HepG2 (cell line): Measurements from ENCODE around the gene ZNF318. TPM values are rescaled to one million over a fixed set of nuclear protein-coding genes. Genes with fewer than 3 reads are reported as not detected.

Experiments used
- JARID2 ChIP-seq: sonication (generic); formaldehyde crosslinking; IDR thresholded peaks from 2 replicates; pipeline ENCODE4 v1.8.1; 2023; ENCODE audit warnings: missing genetic modification reagents, inconsistent platforms; ENCODE audit not compliant: insufficient replicate concordance
- KLF13 ChIP-seq: sonication (generic); formaldehyde crosslinking; IDR thresholded peaks from 2 replicates; pipeline ENCODE4 v1.4.0; 2020; ENCODE audit warnings: mild to moderate bottlenecking, missing genetic modification reagents
- NFKBIZ ChIP-seq: IDR thresholded peaks from 2 replicates; pipeline ENCODE4 v1.6.1; 2018; ENCODE audit warnings: missing genetic modification reagents, missing compliant biosample characterization
- SMAD1 ChIP-seq: sonication (generic); formaldehyde crosslinking; IDR thresholded peaks from 2 replicates; pipeline ENCODE4 v1.4.0; 2020; ENCODE audit warnings: missing genetic modification reagents, low read depth, mild to moderate bottlenecking, borderline replicate concordance
- ZEB1 ChIP-seq: IDR thresholded peaks from 2 replicates; pipeline ENCODE4 v1.6.1; 2012; ENCODE audit warnings: mild to moderate bottlenecking, low read depth, inconsistent platforms; ENCODE audit not compliant: insufficient replicate concordance
- ZNF24 ChIP-seq: fragments of 450-650 bp; IDR thresholded peaks from 2 replicates; pipeline ENCODE4 v1.6.1; 2017; ENCODE audit warnings: antibody characterized with exemption, mild to moderate bottlenecking
- ZNF605 ChIP-seq: sonication (generic); formaldehyde crosslinking; IDR thresholded peaks from 2 replicates; pipeline ENCODE4 v1.8.0; 2022; ENCODE audit warnings: mild to moderate bottlenecking, missing genetic modification reagents
- ZNF672 ChIP-seq: sonication (generic); formaldehyde crosslinking; IDR thresholded peaks from 2 replicates; pipeline ENCODE4 v1.8.1; 2022; ENCODE audit warnings: missing genetic modification reagents
- ZNF781 ChIP-seq: sonication (generic); formaldehyde crosslinking; IDR thresholded peaks from 2 replicates; pipeline ENCODE4 v1.5.1; 2020; ENCODE audit warnings: borderline replicate concordance, mild to moderate bottlenecking, missing genetic modification reagents; ENCODE audit errors: not compliant biosample characterization
- ZSCAN12 ChIP-seq: sonication (generic); formaldehyde crosslinking; IDR thresholded peaks from 2 replicates; pipeline ENCODE4 v1.9.0; 2021; ENCODE audit warnings: mild to moderate bottlenecking, missing genetic modification reagents
- polyA plus RNA-seq, 8 experiments: library from polyadenylated mRNA; depleted of rRNA in 3 of 8; stranded (reverse) in 7 of 8; unstranded in 1 of 8; fragments of >200 nt; fragmentation: Illumina TruSeq in 4 of 8; extraction: Trizol in 4 of 8; gene quantifications; 2 replicates each; pipeline versions ENCODE4 v1.2.1 to v1.2.3, GENCODE V29; 2011 to 2016; ENCODE audit warnings: low read depth in 4 of 8, missing spikeins in 1 of 8, mixed read lengths in 1 of 8; ENCODE audit not compliant: insufficient read depth in 1 of 8
- total RNA-seq, 5 experiments: library from RNA; depleted of rRNA; stranded (reverse); fragments of >200 nt; fragmentation: Illumina TruSeq; extraction: Trizol; gene quantifications; 2 replicates each; pipeline ENCODE4 v1.2.3, GENCODE V29; 2016; ENCODE audit warnings: low read depth in 1 of 5
- TF ChIP-seq, protein P1 (sequence below): sonication (generic); formaldehyde crosslinking; IDR thresholded peaks from one replicate; pipeline ENCODE4 v1.5.1; 2020; ENCODE audit warnings: mild to moderate bottlenecking, missing genetic modification reagents; ENCODE audit errors: not compliant biosample characterization
- TF ChIP-seq, protein P2 (sequence below): sonication (generic); formaldehyde crosslinking; IDR thresholded peaks from 2 replicates; pipeline ENCODE4 v1.5.0; 2020; ENCODE audit warnings: missing genetic modification reagents
- TF ChIP-seq, protein P3 (sequence below): sonication (generic); formaldehyde crosslinking; IDR thresholded peaks from 2 replicates; pipeline ENCODE4 v1.8.1; 2022; ENCODE audit warnings: mild to moderate bottlenecking, missing genetic modification reagents
- TF ChIP-seq, protein P4 (sequence below): sonication (generic); formaldehyde crosslinking; IDR thresholded peaks from 2 replicates; pipeline ENCODE4 v1.4.0; 2020; ENCODE audit warnings: missing genetic modification reagents

Gene ZNF318
- total and polyA plus RNA-seq, 2 of the 13 experiments (the other 11 are each of a cell fraction or from before 2014, with no cell fraction given): 13.0 to 14.5 TPM

DNA sequence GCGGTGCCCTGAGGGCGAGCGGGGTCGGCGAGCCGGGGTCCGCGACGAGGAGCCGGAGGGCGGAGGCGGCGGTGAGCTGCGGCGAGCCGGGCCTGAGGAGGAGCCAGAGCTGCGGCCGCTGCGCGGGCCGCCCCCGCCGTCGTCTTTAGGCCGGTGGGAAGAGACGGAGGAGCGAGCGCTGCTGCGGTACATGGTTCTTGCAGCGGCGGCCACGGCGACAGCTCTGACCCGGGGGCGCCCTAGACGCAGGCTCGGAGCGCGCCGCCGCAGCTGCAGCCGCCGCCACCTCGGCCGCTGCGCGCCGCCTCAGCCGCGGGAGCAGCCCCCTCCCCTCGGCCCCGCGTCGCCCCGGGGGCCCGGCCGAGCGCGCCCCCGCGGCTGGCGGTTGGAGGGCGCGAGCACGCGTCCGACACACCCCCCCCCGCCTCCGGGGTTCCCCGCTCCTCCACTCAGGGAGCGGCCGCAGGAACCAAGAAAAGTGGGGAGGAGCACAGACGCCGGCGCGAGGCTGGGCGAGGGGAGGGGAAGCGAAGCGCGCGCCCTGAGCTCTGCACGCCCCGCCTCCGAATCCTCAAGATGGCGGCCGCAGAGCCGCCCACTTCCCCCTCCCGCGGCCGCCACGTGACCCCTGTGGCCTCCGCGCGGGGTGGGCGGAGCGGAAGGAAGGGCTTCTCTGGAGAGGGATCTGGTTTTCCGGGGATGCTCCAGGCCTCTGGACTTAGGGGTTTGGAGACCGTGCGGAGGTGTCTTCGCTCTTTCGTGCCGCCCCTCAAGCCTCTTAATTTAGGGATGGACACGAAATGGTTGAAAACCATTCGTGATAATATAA is at the start of gene ZNF318 (continued):
- TF ChIP-seq, protein P1, sequence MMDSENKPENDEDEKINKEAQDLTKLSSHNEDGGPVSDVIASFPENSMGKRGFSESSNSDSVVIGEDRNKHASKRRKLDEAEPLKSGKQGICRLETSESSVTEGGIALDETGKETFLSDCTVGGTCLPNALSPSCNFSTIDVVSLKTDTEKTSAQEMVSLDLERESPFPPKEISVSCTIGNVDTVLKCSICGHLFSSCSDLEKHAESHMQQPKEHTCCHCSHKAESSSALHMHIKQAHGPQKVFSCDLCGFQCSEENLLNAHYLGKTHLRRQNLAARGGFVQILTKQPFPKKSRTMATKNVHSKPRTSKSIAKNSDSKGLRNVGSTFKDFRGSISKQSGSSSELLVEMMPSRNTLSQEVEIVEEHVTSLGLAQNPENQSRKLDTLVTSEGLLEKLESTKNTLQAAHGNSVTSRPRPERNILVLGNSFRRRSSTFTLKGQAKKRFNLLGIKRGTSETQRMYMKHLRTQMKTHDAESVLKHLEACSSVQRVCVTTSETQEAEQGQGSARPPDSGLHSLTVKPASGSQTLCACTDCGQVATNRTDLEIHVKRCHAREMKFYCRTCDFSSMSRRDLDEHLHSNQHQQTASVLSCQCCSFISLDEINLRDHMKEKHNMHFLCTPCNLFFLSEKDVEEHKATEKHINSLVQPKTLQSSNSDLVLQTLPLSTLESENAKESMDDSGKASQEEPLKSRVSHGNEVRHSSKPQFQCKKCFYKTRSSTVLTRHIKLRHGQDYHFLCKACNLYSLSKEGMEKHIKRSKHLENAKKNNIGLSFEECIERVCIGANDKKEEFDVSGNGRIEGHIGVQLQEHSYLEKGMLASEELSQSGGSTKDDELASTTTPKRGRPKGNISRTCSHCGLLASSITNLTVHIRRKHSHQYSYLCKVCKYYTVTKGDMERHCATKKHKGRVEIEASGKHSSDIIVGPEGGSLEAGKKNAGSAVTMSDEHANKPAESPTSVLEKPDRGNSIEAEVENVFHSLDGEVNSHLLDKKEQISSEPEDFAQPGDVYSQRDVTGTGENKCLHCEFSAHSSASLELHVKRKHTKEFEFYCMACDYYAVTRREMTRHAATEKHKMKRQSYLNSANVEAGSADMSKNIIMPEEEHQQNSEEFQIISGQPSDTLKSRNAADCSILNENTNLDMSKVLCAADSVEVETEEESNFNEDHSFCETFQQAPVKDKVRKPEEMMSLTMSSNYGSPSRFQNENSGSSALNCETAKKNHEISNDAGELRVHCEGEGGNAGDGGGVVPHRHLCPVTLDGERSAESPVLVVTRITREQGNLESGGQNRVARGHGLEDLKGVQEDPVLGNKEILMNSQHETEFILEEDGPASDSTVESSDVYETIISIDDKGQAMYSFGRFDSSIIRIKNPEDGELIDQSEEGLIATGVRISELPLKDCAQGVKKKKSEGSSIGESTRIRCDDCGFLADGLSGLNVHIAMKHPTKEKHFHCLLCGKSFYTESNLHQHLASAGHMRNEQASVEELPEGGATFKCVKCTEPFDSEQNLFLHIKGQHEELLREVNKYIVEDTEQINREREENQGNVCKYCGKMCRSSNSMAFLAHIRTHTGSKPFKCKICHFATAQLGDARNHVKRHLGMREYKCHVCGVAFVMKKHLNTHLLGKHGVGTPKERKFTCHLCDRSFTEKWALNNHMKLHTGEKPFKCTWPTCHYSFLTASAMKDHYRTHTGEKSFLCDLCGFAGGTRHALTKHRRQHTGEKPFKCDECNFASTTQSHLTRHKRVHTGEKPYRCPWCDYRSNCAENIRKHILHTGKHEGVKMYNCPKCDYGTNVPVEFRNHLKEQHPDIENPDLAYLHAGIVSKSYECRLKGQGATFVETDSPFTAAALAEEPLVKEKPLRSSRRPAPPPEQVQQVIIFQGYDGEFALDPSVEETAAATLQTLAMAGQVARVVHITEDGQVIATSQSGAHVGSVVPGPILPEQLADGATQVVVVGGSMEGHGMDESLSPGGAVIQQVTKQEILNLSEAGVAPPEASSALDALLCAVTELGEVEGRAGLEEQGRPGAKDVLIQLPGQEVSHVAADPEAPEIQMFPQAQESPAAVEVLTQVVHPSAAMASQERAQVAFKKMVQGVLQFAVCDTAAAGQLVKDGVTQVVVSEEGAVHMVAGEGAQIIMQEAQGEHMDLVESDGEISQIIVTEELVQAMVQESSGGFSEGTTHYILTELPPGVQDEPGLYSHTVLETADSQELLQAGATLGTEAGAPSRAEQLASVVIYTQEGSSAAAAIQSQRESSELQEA (CRISPR knock-in tag): no peak
- no peak for TF ChIP-seq ZNF781
- 0 out of 2 replicates have a peak, but pooled peaks have one; percentile 40 for TF ChIP-seq SMAD1 (CRISPR knock-in tag)
- no peak for TF ChIP-seq ZSCAN12 (CRISPR knock-in tag)
- TF ChIP-seq, protein P2, sequence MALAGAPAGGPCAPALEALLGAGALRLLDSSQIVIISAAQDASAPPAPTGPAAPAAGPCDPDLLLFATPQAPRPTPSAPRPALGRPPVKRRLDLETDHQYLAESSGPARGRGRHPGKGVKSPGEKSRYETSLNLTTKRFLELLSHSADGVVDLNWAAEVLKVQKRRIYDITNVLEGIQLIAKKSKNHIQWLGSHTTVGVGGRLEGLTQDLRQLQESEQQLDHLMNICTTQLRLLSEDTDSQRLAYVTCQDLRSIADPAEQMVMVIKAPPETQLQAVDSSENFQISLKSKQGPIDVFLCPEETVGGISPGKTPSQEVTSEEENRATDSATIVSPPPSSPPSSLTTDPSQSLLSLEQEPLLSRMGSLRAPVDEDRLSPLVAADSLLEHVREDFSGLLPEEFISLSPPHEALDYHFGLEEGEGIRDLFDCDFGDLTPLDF (CRISPR knock-in tag): peak; percentile 74
- TF ChIP-seq ZNF672 (CRISPR knock-in tag): no peak
- TF ChIP-seq KLF13: no peak
- TF ChIP-seq ZNF24: no peak
- peak; percentile 81 for TF ChIP-seq ZNF605 (CRISPR knock-in tag)
- no peak for TF ChIP-seq ZEB1
- TF ChIP-seq JARID2 (CRISPR knock-in tag): peak; percentile 66
- TF ChIP-seq, protein P3, sequence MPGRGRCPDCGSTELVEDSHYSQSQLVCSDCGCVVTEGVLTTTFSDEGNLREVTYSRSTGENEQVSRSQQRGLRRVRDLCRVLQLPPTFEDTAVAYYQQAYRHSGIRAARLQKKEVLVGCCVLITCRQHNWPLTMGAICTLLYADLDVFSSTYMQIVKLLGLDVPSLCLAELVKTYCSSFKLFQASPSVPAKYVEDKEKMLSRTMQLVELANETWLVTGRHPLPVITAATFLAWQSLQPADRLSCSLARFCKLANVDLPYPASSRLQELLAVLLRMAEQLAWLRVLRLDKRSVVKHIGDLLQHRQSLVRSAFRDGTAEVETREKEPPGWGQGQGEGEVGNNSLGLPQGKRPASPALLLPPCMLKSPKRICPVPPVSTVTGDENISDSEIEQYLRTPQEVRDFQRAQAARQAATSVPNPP (CRISPR knock-in tag): peak; percentile 23; the same call in 1 of the 2 replicates
- TF ChIP-seq NFKBIZ (CRISPR knock-in tag): 0 out of 2 replicates have a peak, but pooled peaks have one; percentile 27
- TF ChIP-seq, protein P4, sequence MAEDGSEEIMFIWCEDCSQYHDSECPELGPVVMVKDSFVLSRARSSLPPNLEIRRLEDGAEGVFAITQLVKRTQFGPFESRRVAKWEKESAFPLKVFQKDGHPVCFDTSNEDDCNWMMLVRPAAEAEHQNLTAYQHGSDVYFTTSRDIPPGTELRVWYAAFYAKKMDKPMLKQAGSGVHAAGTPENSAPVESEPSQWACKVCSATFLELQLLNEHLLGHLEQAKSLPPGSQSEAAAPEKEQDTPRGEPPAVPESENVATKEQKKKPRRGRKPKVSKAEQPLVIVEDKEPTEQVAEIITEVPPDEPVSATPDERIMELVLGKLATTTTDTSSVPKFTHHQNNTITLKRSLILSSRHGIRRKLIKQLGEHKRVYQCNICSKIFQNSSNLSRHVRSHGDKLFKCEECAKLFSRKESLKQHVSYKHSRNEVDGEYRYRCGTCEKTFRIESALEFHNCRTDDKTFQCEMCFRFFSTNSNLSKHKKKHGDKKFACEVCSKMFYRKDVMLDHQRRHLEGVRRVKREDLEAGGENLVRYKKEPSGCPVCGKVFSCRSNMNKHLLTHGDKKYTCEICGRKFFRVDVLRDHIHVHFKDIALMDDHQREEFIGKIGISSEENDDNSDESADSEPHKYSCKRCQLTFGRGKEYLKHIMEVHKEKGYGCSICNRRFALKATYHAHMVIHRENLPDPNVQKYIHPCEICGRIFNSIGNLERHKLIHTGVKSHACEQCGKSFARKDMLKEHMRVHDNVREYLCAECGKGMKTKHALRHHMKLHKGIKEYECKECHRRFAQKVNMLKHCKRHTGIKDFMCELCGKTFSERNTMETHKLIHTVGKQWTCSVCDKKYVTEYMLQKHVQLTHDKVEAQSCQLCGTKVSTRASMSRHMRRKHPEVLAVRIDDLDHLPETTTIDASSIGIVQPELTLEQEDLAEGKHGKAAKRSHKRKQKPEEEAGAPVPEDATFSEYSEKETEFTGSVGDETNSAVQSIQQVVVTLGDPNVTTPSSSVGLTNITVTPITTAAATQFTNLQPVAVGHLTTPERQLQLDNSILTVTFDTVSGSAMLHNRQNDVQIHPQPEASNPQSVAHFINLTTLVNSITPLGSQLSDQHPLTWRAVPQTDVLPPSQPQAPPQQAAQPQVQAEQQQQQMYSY (CRISPR knock-in tag): no peak
